GM12878 (cell line): ENCODE measurements around the gene GABBR2. TPM values are rescaled to one million over a fixed set of nuclear protein-coding genes. Genes with fewer than 3 reads are reported as not detected.

Source experiments
- ATAC-seq: fragments of 200-7000 bp; cut with Tn5 transposase; 3 replicates; pipeline ENCODE4 v1.9.1; 2020; ENCODE audit warnings: mild to moderate bottlenecking, moderate library complexity
- BruUV-seq: library from RNA; stranded (reverse); fragments of 400-500 nt; replicated peaks from 2 replicates; lab custom pipeline; 2021; lab: Mats Ljungman, UMichigan
- CTCF ChIA-PET: fragments of 300-600 bp; sonication (Branson Sonifier 250); formaldehyde crosslinking; extraction: SDS; loops from one replicate; lab custom pipeline; 2021; ENCODE audit warnings: inconsistent platforms; lab: Yijun Ruan, JAX
- POLR2A ChIA-PET: fragments of 350-600 bp; formaldehyde crosslinking; extraction: SDS; loops from one replicate; lab custom pipeline; 2021; ENCODE audit warnings: inconsistent platforms; lab: Charles Lee
- RAD21 ChIA-PET: fragments of 300-600 bp; sonication (Branson Sonifier 250); formaldehyde crosslinking; loops from one replicate; lab custom pipeline; 2023; ENCODE audit warnings: antibody characterized with exemption; ENCODE audit not compliant: unreplicated experiment; lab: Charles Lee
- SMC1A ChIA-PET: fragments of 300-600 bp; sonication (Branson Sonifier 250); formaldehyde crosslinking; loops from one replicate; lab custom pipeline; 2023; ENCODE audit not compliant: unreplicated experiment, uncharacterized antibody; lab: Charles Lee
- DNase-seq: peaks from one replicate; pipeline ENCODE4 v3.0.0-alpha.2; 2011; ENCODE audit warnings: low read depth, low spot score
- FAIRE-seq: peaks from 3 replicates; lab custom pipeline; 2011; peaks lifted over from hg19 to GRCh38; lab: Jason Lieb, UNC
- H2AFZ ChIP-seq: 2 replicates; pipeline ENCODE4 v1.6.0; 2011; ENCODE audit warnings: low read depth, low read length, control low read depth; ENCODE audit not compliant: control insufficient read depth
- H3K27ac ChIP-seq: 2 replicates; pipeline ENCODE4 v1.5.1; 2011; ENCODE audit warnings: control low read depth; ENCODE audit not compliant: control insufficient read depth, insufficient read depth
- H3K27me3 ChIP-seq, 2 experiments: replicated peaks in 1 of 2; 2 replicates each; pipeline versions ENCODE4 v1.6.0 to v1.6.1; 2011; ENCODE audit warnings: low read length in 1 of 2; ENCODE audit not compliant: control insufficient read depth in 2 of 2, insufficient read depth in 2 of 2
- H3K36me3 ChIP-seq, 2 experiments: 2 replicates each; pipeline ENCODE4 v1.5.1; 2011; ENCODE audit warnings: low read length in 1 of 2; ENCODE audit not compliant: control insufficient read depth in 2 of 2, insufficient read depth in 2 of 2
- H3K4me1 ChIP-seq: 2 replicates; pipeline ENCODE4 v1.6.1; 2011; ENCODE audit warnings: mild to moderate bottlenecking, low read length, moderate library complexity, mixed read lengths; ENCODE audit not compliant: control insufficient read depth, insufficient read depth
- H3K4me2 ChIP-seq: 2 replicates; pipeline ENCODE4 v1.6.0; 2011; ENCODE audit warnings: control low read depth; ENCODE audit not compliant: control insufficient read depth, insufficient read depth
- H3K4me3 ChIP-seq: fragments of 200-600 bp; sonication (generic); 2 replicates; pipeline ENCODE4 v1.5.1; 2016
- H3K79me2 ChIP-seq: 2 replicates; pipeline ENCODE4 v1.6.0; 2011; ENCODE audit warnings: low read length; ENCODE audit not compliant: control insufficient read depth, insufficient read depth
- H3K9ac ChIP-seq: 2 replicates; pipeline ENCODE4 v1.8.0; 2011; ENCODE audit warnings: low read length, control low read depth, mixed read lengths; ENCODE audit not compliant: control insufficient read depth, insufficient read depth
- H3K9me3 ChIP-seq: replicated peaks from 3 replicates; pipeline ENCODE4 v1.5.1; 2011; ENCODE audit warnings: mild to moderate bottlenecking, low read length; ENCODE audit not compliant: control insufficient read depth, insufficient read depth
- H4K20me1 ChIP-seq: 2 replicates; pipeline ENCODE4 v1.6.0; 2011; ENCODE audit not compliant: control insufficient read depth, insufficient read depth
- CHD2 ChIP-seq: IDR thresholded peaks from 2 replicates; pipeline ENCODE4 v1.6.1; 2011; ENCODE audit warnings: low read depth, low read length, improper control_type of control experiment, borderline replicate concordance
- CREM ChIP-seq: IDR thresholded peaks from 2 replicates; pipeline ENCODE4 v1.6.1; 2014; ENCODE audit warnings: antibody characterized with exemption, low read depth
- HCFC1 ChIP-seq: fragments of 150-350 bp; IDR thresholded peaks from 2 replicates; pipeline ENCODE4 v1.6.1; 2014; ENCODE audit warnings: low read length
- MXI1 ChIP-seq: fragments of 150-350 bp; IDR thresholded peaks from 2 replicates; pipeline ENCODE4 v1.6.1; 2011; ENCODE audit warnings: low read depth, mild to moderate bottlenecking, inconsistent platforms, low read length, improper control_type of control experiment
- NFYA ChIP-seq: IDR thresholded peaks from 2 replicates; pipeline ENCODE4 v1.6.1; 2011; ENCODE audit warnings: low read depth, mild to moderate bottlenecking, low read length, improper control_type of control experiment, borderline replicate concordance
- SIN3A ChIP-seq: IDR thresholded peaks from 2 replicates; pipeline ENCODE4 v1.6.1; 2012; ENCODE audit warnings: low read depth, low read length, improper control_type of control experiment
- SREBF1 ChIP-seq: IDR thresholded peaks from 2 replicates; pipeline ENCODE4 v1.6.1; 2012; ENCODE audit warnings: mild to moderate bottlenecking, low read length
- whole genome bisulfite sequencing: methylation state at CpG from one replicate; pipeline ENCODE4 v1.1.6; 2016; ENCODE audit warnings: low lambda C conversion rate; ENCODE audit not compliant: insufficient replicate concordance, insufficient coverage; ENCODE audit errors: missing lambda C conversion rate; 5-methylcytosine and 5-hydroxymethylcytosine counted together
- in situ Hi-C: fragments of 300-500 bp; cut with MboI; formaldehyde crosslinking; loops from 9 replicates; pipeline ENCODE4 v1.14.3; 2018; ENCODE audit warnings: mixed read lengths
- intact Hi-C: fragments of 100-400 bp; cut with micrococcal nuclease; formaldehyde crosslinking; loops from one replicate; pipeline ENCODE4 v1.14.2; 2022; ENCODE audit not compliant: unreplicated experiment
- polyA plus RNA-seq, 11 experiments: library from polyadenylated mRNA; depleted of rRNA in 4 of 11; unstranded in 6 of 11; stranded (reverse) in 5 of 11; fragments of >200 nt; fragmentation: Nextera tagmentation in 4 of 11; fragmentation: Illumina TruSeq in 1 of 11; extraction: Ambion mirVana in 4 of 11; extraction: Trizol in 1 of 11; gene quantifications; 1 replicate in 1 of 11; 2 replicates in 10 of 11; pipeline versions ENCODE4 v1.2.1 to v1.2.3, GENCODE V29; 2011 to 2016; ENCODE audit warnings: inconsistent platforms in 2 of 11, missing spikeins in 2 of 11, low read depth in 1 of 11
- total RNA-seq, 4 experiments: library from RNA; depleted of rRNA in 3 of 4; stranded (reverse); fragments of >200 nt in 3 of 4; fragmentation: Illumina TruSeq in 1 of 4; extraction: Trizol in 1 of 4; gene quantifications; 2 replicates each; pipeline versions ENCODE4 v1.2.1 to v1.2.3, GENCODE V29; 2013 to 2021
- TF ChIP-seq, protein P1 (sequence below): IDR thresholded peaks from 2 replicates; pipeline ENCODE4 v1.6.1; 2011; ENCODE audit warnings: borderline replicate concordance, low read depth, mild to moderate bottlenecking, moderate library complexity, low read length; ENCODE audit not compliant: insufficient read depth, poor library complexity, severe bottlenecking
- TF ChIP-seq, protein P2 (sequence below): IDR thresholded peaks from 2 replicates; pipeline ENCODE4 v1.6.1; 2011; ENCODE audit warnings: low read depth, mild to moderate bottlenecking, low read length, moderate library complexity, borderline replicate concordance; ENCODE audit errors: extremely low read depth
- TF ChIP-seq, protein P3 (sequence below): fragments of 450-650 bp; conservative IDR thresholded peaks from 2 replicates; pipeline ENCODE4 v1.6.1; 2017; ENCODE audit warnings: mild to moderate bottlenecking, moderate library complexity

The GABBR2 gene
- total and polyA plus RNA-seq, 10 of the 15 experiments (the other 5 are each of a cell fraction or from before 2014, with no cell fraction given): 0.02 to 2.2 (median 0.06) TPM; not detected in 2

DNA sequence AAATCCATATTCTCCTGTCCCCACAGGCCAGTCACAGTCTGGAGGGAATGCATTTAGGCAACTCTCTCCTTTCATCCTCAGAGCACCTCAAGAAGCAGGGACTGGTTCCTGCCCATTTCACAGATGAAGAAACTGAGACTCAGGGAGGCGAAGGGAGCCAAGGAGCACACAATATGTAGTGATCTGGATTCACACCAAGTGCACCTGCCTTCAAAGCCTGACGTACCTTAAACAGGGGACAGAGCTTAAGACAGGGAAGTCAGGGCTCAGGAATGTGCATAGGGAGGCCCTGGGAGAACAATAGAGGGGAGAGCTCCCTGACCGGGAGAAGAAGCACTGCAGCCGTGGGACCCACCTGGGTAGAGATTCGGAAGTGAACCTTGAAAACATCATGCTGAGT lies 83.0 kb downstream of the GABBR2 start:
- FAIRE-seq (no peak), DNase-seq (no peak), ATAC-seq (no peak)
- POLR2A ChIA-PET: no interaction called here
- 11% methylated on average over 5 of the region's 5 CpGs for WGBS
- H3K27me3 ChIP-seq: peaks cover 3 to 7% of the 10 kb centered on the region in 2 experiments
- no peaks in the 10 kb centered on the region for H4K20me1 ChIP-seq
- no peak overlapping the region for H3K4me3 ChIP-seq
- intact Hi-C loops (no loop called here), in situ Hi-C loops (no loop called here)
- no peaks in the 10 kb centered on the region for H3K36me3 ChIP-seq
- TF ChIP-seq CREM (no peak), MXI1 (no peak), NFYA (no peak)
- TF ChIP-seq, protein P1, sequence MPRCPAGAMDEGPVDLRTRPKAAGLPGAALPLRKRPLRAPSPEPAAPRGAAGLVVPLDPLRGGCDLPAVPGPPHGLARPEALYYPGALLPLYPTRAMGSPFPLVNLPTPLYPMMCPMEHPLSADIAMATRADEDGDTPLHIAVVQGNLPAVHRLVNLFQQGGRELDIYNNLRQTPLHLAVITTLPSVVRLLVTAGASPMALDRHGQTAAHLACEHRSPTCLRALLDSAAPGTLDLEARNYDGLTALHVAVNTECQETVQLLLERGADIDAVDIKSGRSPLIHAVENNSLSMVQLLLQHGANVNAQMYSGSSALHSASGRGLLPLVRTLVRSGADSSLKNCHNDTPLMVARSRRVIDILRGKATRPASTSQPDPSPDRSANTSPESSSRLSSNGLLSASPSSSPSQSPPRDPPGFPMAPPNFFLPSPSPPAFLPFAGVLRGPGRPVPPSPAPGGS: no peak
- TF ChIP-seq, protein P2, sequence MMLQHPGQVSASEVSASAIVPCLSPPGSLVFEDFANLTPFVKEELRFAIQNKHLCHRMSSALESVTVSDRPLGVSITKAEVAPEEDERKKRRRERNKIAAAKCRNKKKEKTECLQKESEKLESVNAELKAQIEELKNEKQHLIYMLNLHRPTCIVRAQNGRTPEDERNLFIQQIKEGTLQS: no peak
- H3K9ac ChIP-seq: no peak overlapping the region
- H3K4me1 ChIP-seq: no peaks in the 10 kb centered on the region
- H3K4me2 ChIP-seq: no peak overlapping the region
- no peaks in the 10 kb centered on the region for H3K9me3 ChIP-seq
- SMC1A ChIA-PET: no interaction called here
- BruUV-seq: no TSS peak
- H2AFZ ChIP-seq: no peak overlapping the region
- RAD21 ChIA-PET: no interaction called here
- CTCF ChIA-PET: interaction anchor here (0.6 kb wide), 1 partner anchor 11 kb away, joined by 5 read pairs; no protein-coding TSS in a partner anchor
- H3K79me2 ChIP-seq: no peaks in the 10 kb centered on the region
- no peak overlapping the region for H3K27ac ChIP-seq

DNA sequence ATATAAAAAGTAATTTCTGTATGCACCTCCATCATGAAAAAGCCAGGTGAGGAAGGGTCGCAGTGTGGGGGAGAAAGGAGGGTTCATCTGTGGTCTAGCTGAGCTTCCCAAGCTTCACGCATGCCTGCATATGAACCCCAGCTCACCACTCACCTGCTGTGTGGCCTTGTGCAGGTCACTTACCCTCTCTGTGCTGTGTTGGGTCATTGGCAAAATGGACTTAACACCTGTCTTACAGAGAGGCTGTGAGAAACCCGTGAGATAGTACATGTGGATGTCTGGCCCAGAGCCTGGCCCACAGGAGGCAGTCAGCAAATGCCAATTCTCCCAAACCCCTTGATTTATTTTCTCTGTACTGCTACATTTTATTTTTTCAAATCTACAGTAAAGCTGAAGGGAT lies 88.9 kb downstream of the GABBR2 start:
- BruUV-seq: no TSS peak
- in situ Hi-C loops (no loop called here), intact Hi-C loops (no loop called here)
- ATAC-seq: no peak
- no peak overlapping the region for H3K4me3 ChIP-seq
- H3K79me2 ChIP-seq: no peaks in the 10 kb centered on the region
- H2AFZ ChIP-seq: no peak overlapping the region
- no peaks in the 10 kb centered on the region for H3K4me1 ChIP-seq
- ChIA-PET RAD21 (no interaction called here), CTCF (no interaction called here), SMC1A (no interaction called here), POLR2A (no interaction called here)
- FAIRE-seq: no peak
- DNase-seq: no peak
- H3K9me3 ChIP-seq: no peaks in the 10 kb centered on the region
- no peak overlapping the region for H3K9ac ChIP-seq
- H3K27ac ChIP-seq: no peak overlapping the region
- H3K27me3 ChIP-seq: peaks cover 0 to 1% of the 10 kb centered on the region in 2 experiments
- no peaks in the 10 kb centered on the region for H3K36me3 ChIP-seq
- WGBS: 17% methylated on average over 3 of the region's 3 CpGs
- no peak overlapping the region for H3K4me2 ChIP-seq
- H4K20me1 ChIP-seq: no peaks in the 10 kb centered on the region
- TF ChIP-seq SIN3A (no peak), CHD2 (no peak), HCFC1 (no peak), SREBF1 (no peak)
- TF ChIP-seq, protein P3, sequence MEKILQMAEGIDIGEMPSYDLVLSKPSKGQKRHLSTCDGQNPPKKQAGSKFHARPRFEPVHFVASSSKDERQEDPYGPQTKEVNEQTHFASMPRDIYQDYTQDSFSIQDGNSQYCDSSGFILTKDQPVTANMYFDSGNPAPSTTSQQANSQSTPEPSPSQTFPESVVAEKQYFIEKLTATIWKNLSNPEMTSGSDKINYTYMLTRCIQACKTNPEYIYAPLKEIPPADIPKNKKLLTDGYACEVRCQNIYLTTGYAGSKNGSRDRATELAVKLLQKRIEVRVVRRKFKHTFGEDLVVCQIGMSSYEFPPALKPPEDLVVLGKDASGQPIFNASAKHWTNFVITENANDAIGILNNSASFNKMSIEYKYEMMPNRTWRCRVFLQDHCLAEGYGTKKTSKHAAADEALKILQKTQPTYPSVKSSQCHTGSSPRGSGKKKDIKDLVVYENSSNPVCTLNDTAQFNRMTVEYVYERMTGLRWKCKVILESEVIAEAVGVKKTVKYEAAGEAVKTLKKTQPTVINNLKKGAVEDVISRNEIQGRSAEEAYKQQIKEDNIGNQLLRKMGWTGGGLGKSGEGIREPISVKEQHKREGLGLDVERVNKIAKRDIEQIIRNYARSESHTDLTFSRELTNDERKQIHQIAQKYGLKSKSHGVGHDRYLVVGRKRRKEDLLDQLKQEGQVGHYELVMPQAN: no peak
